Lung (tissue), 13 donors: ENCODE results near the gene NHERF2. TPM values are rescaled to one million over a fixed set of nuclear protein-coding genes. Genes with fewer than 3 reads are reported as not detected.

Experiments
- ATAC-seq: fragments of 200-7000 bp; cut with Tn5 transposase; one replicate; pipeline ENCODE4 v1.9.1; 2020; ENCODE audit warnings: moderate number of reproducible peaks; ENCODE audit not compliant: insufficient read depth, low FRiP score
- DNase-seq, 3 donors: peaks; one replicate each; pipeline ENCODE4 v3.0.0-alpha.2; 2013 to 2017
- H3K27ac ChIP-seq, 2 donors: one replicate each; pipeline ENCODE4 v1.5.1; 2013; ENCODE audit warnings: mild to moderate bottlenecking in 2 of 2, moderate library complexity in 2 of 2, control low read depth in 1 of 2, inconsistent platforms in 1 of 2, low read depth in 1 of 2, low read length in 1 of 2
- H3K27me3 ChIP-seq, 3 donors: one replicate each; pipeline ENCODE4 v1.5.1; 2013; ENCODE audit warnings: low read length in 2 of 3; ENCODE audit not compliant: control insufficient read depth in 3 of 3, insufficient read depth in 3 of 3
- H3K36me3 ChIP-seq, 4 donors: one replicate each; pipeline ENCODE4 v1.5.1; 2013; ENCODE audit warnings: low read length in 4 of 4, mild to moderate bottlenecking in 1 of 4, moderate library complexity in 1 of 4; ENCODE audit not compliant: control insufficient read depth in 4 of 4, insufficient read depth in 4 of 4
- H3K4me1 ChIP-seq, 5 donors: one replicate each; pipeline ENCODE4 v1.5.1; 2013; ENCODE audit warnings: low read length in 5 of 5, mild to moderate bottlenecking in 2 of 5, moderate library complexity in 1 of 5; ENCODE audit not compliant: control insufficient read depth in 5 of 5, insufficient read depth in 5 of 5
- H3K4me3 ChIP-seq: one replicate; pipeline ENCODE4 v1.5.1; 2013; ENCODE audit warnings: mild to moderate bottlenecking, control low read depth, moderate library complexity
- H3K9ac ChIP-seq, 2 donors: one replicate each; pipeline ENCODE4 v1.5.1; 2013; ENCODE audit warnings: low read length in 2 of 2, control low read depth in 1 of 2; ENCODE audit not compliant: insufficient read depth in 1 of 2
- H3K9me3 ChIP-seq, 4 donors: one replicate each; pipeline ENCODE4 v1.5.1; 2013; ENCODE audit warnings: low read length in 3 of 4, mild to moderate bottlenecking in 1 of 4, moderate library complexity in 1 of 4; ENCODE audit not compliant: control insufficient read depth in 4 of 4, insufficient read depth in 3 of 4
- WGBS, 2 donors: extraction: QIAGEN DNeasy Blood & Tissue Kit; methylation state at CpG; one replicate each; pipeline ENCODE4 v1.1.7; 2013; 5-methylcytosine and 5-hydroxymethylcytosine counted together
- polyA plus RNA-seq, 2 donors: library from polyadenylated mRNA; stranded (reverse); fragments of 200-250 nt; gene quantifications; one replicate each; pipeline ENCODE4 v1.2.1, GENCODE V29; 2013
- small RNA-seq: library from RNA; depleted of rRNA; stranded (forward); fragments of <200 nt; gene quantifications from one replicate; pipeline ENCODE3, GENCODE V24; 2014; ENCODE audit warnings: low replicate concordance
- total RNA-seq, 2 donors: library from RNA; depleted of rRNA in 1 of 2; stranded (reverse); fragments of >200 nt in 1 of 2; gene quantifications; one replicate each; pipeline ENCODE4 v1.2.1, GENCODE V29; 2014 to 2021
- TF ChIP-seq, protein P1 (sequence below): IDR thresholded peaks from 2 replicates; pipeline ENCODE4 v1.5.1; 2012; ENCODE audit warnings: mild to moderate bottlenecking; ENCODE audit errors: control extremely low read depth, extremely low read depth
- donor health status: control.
- donor health status: control.
- donor health status: Bipolar disorder and iron deficiency.
- donor health status: healthy.
- donor health status: DM: yes; HTN: yes; CAD: no.

Gene NHERF2
- total and polyA plus RNA-seq, 4 donors: 142 to 468 (median 245) TPM

DNA sequence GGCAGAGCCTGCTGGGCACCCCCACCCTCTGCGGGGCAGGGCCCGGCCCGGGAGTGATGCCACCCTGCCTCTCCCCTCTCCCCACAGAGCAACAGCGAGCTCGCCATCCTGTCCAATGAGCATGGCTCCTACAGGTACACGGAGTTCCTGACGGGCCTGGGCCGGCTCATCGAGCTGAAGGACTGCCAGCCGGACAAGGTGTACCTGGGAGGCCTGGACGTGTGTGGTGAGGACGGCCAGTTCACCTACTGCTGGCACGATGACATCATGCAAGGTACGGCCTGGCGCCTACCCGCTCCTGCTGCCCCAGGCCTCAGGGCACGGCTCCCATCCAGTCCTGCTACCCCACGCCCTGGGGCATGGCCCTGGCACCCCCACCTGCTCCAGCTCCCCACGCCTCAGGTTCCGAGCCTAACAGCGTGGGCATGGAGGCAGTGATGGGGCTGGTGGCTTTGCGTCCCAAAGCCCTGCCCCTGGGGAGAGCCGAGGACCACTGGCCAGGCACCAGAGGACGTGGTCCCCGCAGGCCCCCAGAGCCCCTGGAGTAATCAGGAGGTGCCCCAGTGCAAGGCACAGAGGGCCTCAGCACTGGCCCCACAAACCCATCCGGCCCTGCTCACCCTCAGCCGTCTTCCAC lies 59.5 kb downstream of the NHERF2 start:
- ATAC-seq (no peak), DNase-seq (no peak)
- H3K4me1 ChIP-seq: peaks cover 0 to 30% (median 14%) of the 10 kb centered on the region in 5 donors
- H3K4me3 ChIP-seq: no peak overlapping the region
- H3K9me3 ChIP-seq: peaks cover 0 to 1% (median 0%) of the 10 kb centered on the region in 4 donors
- H3K27ac ChIP-seq: no peak overlapping the region
- WGBS, 2 donors: 94 to 95% methylated on average over 27 of the region's 27 CpGs
- H3K27me3 ChIP-seq: no peaks in the 10 kb centered on the region
- no peak overlapping the region for H3K9ac ChIP-seq
- TF ChIP-seq, protein P1, sequence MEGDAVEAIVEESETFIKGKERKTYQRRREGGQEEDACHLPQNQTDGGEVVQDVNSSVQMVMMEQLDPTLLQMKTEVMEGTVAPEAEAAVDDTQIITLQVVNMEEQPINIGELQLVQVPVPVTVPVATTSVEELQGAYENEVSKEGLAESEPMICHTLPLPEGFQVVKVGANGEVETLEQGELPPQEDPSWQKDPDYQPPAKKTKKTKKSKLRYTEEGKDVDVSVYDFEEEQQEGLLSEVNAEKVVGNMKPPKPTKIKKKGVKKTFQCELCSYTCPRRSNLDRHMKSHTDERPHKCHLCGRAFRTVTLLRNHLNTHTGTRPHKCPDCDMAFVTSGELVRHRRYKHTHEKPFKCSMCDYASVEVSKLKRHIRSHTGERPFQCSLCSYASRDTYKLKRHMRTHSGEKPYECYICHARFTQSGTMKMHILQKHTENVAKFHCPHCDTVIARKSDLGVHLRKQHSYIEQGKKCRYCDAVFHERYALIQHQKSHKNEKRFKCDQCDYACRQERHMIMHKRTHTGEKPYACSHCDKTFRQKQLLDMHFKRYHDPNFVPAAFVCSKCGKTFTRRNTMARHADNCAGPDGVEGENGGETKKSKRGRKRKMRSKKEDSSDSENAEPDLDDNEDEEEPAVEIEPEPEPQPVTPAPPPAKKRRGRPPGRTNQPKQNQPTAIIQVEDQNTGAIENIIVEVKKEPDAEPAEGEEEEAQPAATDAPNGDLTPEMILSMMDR: no peak
- peaks cover 3 to 84% (median 22%) of the 10 kb centered on the region in 4 donors for H3K36me3 ChIP-seq

DNA sequence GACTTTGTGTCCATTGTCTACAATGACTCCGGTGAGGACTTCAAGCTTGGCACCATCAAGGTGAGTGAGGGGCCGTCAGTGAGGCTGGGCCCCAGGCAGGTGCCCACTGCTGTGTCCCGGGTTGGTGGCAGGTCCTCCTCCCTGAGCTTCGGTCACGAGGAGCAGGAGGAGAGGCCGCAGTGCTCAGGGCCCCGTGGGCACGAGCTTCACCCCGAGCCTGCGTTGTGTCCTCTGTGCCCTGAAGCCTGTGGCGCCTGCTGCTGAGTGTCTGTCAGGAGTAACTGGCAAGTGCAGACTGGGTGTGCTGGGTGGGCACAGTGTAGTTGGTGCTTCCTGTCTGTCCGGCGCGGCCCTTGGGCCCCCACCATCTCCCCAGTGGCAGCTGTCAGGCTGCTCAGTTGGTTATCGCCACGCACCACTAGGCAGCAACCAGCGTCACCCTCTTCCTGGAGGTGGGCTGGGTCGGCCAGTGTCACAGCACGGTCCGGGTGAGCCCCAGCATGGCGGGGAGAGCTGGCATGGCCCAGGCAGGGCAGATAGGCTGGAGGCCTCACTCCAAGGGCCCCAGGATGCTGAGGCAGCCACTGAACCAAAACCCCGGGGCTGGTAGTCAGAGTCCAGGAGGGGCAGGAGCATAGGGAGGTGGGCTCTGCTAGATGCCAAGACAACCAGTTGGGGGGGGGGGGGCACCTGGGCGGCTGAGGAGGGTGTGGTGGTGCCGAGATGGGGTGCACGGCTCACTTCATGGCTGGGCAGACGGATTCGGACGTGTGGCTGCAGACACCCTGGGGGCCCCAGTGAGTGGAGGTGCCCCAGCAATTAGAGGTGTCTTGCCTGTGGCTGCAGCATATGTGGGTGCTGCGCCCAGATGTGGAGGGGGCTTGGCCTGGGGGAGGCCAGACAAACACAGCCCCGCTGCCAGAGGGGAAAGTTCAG lies 60.4 kb downstream of the NHERF2 start:
- 92 to 93% methylated on average over 25 to 30 of the region's 30 CpGs for WGBS, 2 donors
- H3K27me3 ChIP-seq: no peaks in the 10 kb centered on the region
- H3K4me3 ChIP-seq: no peak overlapping the region
- DNase-seq (no peak), ATAC-seq (no peak)
- no peak overlapping the region for H3K9ac ChIP-seq
- TF ChIP-seq, protein P1: no peak
- H3K27ac ChIP-seq: no peak overlapping the region
- peaks cover 3 to 84% (median 23%) of the 10 kb centered on the region in 4 donors for H3K36me3 ChIP-seq
- H3K4me1 ChIP-seq: peaks cover 0 to 28% (median 8%) of the 10 kb centered on the region in 5 donors
- peaks cover 0 to 1% (median 0%) of the 10 kb centered on the region in 4 donors for H3K9me3 ChIP-seq

DNA sequence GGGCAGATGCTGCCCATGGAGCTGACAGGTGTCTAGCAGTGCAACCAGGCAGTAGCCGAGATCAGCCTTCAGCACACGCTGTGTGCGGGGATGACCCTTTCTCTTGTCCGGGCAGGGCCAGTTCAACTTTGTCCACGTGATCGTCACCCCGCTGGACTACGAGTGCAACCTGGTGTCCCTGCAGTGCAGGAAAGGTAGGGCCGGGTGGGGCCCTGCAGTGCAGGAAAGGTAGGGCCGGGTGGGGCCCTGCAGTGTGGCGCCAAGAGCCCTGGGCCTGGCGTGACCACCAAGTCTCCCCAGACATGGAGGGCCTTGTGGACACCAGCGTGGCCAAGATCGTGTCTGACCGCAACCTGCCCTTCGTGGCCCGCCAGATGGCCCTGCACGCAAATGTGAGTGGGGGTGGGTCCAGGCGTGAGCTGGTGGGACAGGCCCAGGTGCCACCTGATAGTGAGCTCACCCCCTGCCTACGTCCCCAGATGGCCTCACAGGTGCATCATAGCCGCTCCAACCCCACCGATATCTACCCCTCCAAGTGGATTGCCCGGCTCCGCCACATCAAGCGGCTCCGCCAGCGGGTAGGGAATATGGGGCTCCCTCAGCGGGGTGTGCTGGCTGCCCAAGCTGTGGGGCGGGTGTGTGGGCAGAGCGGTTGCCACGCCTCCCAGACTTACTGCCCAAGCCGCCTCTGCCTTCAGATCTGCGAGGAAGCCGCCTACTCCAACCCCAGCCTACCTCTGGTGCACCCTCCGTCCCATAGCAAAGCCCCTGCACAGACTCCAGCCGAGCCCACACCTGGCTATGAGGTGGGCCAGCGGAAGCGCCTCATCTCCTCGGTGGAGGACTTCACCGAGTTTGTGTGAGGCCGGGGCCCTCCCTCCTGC lies 61.3 kb downstream of the NHERF2 start:
- no peaks in the 10 kb centered on the region for H3K27me3 ChIP-seq
- no peak for DNase-seq
- no peak overlapping the region for H3K9ac ChIP-seq
- peaks cover 4 to 84% (median 29%) of the 10 kb centered on the region in 4 donors for H3K36me3 ChIP-seq
- H3K4me1 ChIP-seq: peaks cover 0 to 20% (median 5%) of the 10 kb centered on the region in 5 donors
- TF ChIP-seq, protein P1: no peak
- no peak overlapping the region for H3K4me3 ChIP-seq
- H3K27ac ChIP-seq: no peak overlapping the region
- WGBS, 2 donors: 93 to 94% methylated on average over 40 to 41 of the region's 41 CpGs
- H3K9me3 ChIP-seq: peaks cover 0 to 1% (median 0%) of the 10 kb centered on the region in 4 donors
- no peak for ATAC-seq

Small RNA genes lying within 50 kb of the gene (small RNA-seq; reads per million reads assigned to genes)
- not detected for gene RN7SL219P

Other genes with a start within 250 kb of the NHERF2 start
Only the 30 nearest of the 31 such genes appear.
- 10 to 100 TPM; 38.9 to 64.2 TPM for gene NUBP2, start 243.9 kb upstream of the NHERF2 start, total RNA-seq
- gene NUBP2, start 243.9 kb upstream of the NHERF2 start, polyA plus RNA-seq: 10 to 100 TPM; 67.1 to 70.2 TPM
- 1 to 10 TPM; 1.4 to 4.4 TPM for gene IGFALS, start 233.2 kb upstream of the NHERF2 start, total RNA-seq
- 1 to 10 TPM; 1.2 to 1.7 TPM for gene IGFALS, start 233.2 kb upstream of the NHERF2 start, polyA plus RNA-seq
- 10 to 100 TPM; 51.2 to 69.3 TPM for gene HAGH, start 200.1 kb upstream of the NHERF2 start, total RNA-seq
- 10 to 100 TPM; 91.2 to 99.7 TPM for gene HAGH, start 200.1 kb upstream of the NHERF2 start, polyA plus RNA-seq
- gene FAHD1, start 199.7 kb upstream of the NHERF2 start, total RNA-seq: 10 to 100 TPM; 24.5 to 26.8 TPM
- 10 to 100 TPM; 17.2 to 32.1 TPM for gene FAHD1, start 199.7 kb upstream of the NHERF2 start, polyA plus RNA-seq
- under 1 TPM in 1 of 2 donors, not detected in 1; 0.21 TPM for gene MEIOB, start 154.7 kb upstream of the NHERF2 start, total RNA-seq
- gene MEIOB, start 154.7 kb upstream of the NHERF2 start, polyA plus RNA-seq: under 1 TPM in 1 of 2 donors, not detected in 1; 0.28 TPM
- gene HS3ST6, start 108.5 kb upstream of the NHERF2 start, total RNA-seq: 1 to 10 TPM in 1 of 2 donors, under 1 TPM in 1; 0.40 to 5.9 TPM
- gene HS3ST6, start 108.5 kb upstream of the NHERF2 start, polyA plus RNA-seq: 1 to 10 TPM in 1 of 2 donors, under 1 TPM in 1; 0.71 to 2.1 TPM
- 10 to 100 TPM; 11.1 to 52.1 TPM for gene MSRB1, start 83.7 kb upstream of the NHERF2 start, total RNA-seq
- gene MSRB1, start 83.7 kb upstream of the NHERF2 start, polyA plus RNA-seq: 100 to 1,000 TPM in 1 of 2 donors, 10 to 100 TPM in 1; 50.2 to 164 TPM
- not detected for gene RPL3L, start 72.2 kb upstream of the NHERF2 start, total RNA-seq
- under 1 TPM; 0.01 to 0.04 TPM for gene RPL3L, start 72.2 kb upstream of the NHERF2 start, polyA plus RNA-seq
- gene NDUFB10, start 67.4 kb upstream of the NHERF2 start, total RNA-seq: 100 to 1,000 TPM; 107 to 124 TPM
- 100 to 1,000 TPM; 139 to 187 TPM for gene NDUFB10, start 67.4 kb upstream of the NHERF2 start, polyA plus RNA-seq
- 1,000 to 10,000 TPM; 1,331 to 2,412 TPM for gene RPS2, start 62.1 kb upstream of the NHERF2 start, total RNA-seq
- gene RPS2, start 62.1 kb upstream of the NHERF2 start, polyA plus RNA-seq: 1,000 to 10,000 TPM; 3,147 to 5,214 TPM
- not detected for gene RNF151, start 60.0 kb upstream of the NHERF2 start, total RNA-seq
- gene RNF151, start 60.0 kb upstream of the NHERF2 start, polyA plus RNA-seq: under 1 TPM in 1 of 2 donors, not detected in 1; 0.15 TPM
- gene TBL3, start 54.8 kb upstream of the NHERF2 start, total RNA-seq: 10 to 100 TPM; 23.9 to 35.4 TPM
- gene TBL3, start 54.8 kb upstream of the NHERF2 start, polyA plus RNA-seq: 10 to 100 TPM; 52.8 to 58.8 TPM
- 1 to 10 TPM in 1 of 2 donors, under 1 TPM in 1; 0.28 to 4.5 TPM for gene NOXO1, start 45.4 kb upstream of the NHERF2 start, total RNA-seq
- 1 to 10 TPM; 2.0 to 7.3 TPM for gene NOXO1, start 45.4 kb upstream of the NHERF2 start, polyA plus RNA-seq
- gene GFER, start 42.7 kb upstream of the NHERF2 start, total RNA-seq: 10 to 100 TPM in 1 of 2 donors, 1 to 10 TPM in 1; 7.4 to 32.6 TPM
- gene GFER, start 42.7 kb upstream of the NHERF2 start, polyA plus RNA-seq: 10 to 100 TPM; 18.6 to 63.5 TPM
- gene SYNGR3, start 36.9 kb upstream of the NHERF2 start, total RNA-seq: under 1 TPM; 0.40 to 0.46 TPM
- gene SYNGR3, start 36.9 kb upstream of the NHERF2 start, polyA plus RNA-seq: under 1 TPM; 0.10 to 0.69 TPM
- 10 to 100 TPM; 13.9 to 49.8 TPM for gene ZNF598, start 17.1 kb upstream of the NHERF2 start, total RNA-seq
- 10 to 100 TPM; 29.1 to 42.8 TPM for gene ZNF598, start 17.1 kb upstream of the NHERF2 start, polyA plus RNA-seq
- gene NPW, start 7.1 kb upstream of the NHERF2 start, total RNA-seq: 1 to 10 TPM in 1 of 2 donors, under 1 TPM in 1; 0.71 to 1.3 TPM
- under 1 TPM; 0.12 to 0.34 TPM for gene NPW, start 7.1 kb upstream of the NHERF2 start, polyA plus RNA-seq
- gene NTHL1, start 20.9 kb downstream of the NHERF2 start, total RNA-seq: 10 to 100 TPM; 19.3 to 37.8 TPM
- 10 to 100 TPM; 20.4 to 43.5 TPM for gene NTHL1, start 20.9 kb downstream of the NHERF2 start, polyA plus RNA-seq
- 100 to 1,000 TPM in 1 of 2 donors, 10 to 100 TPM in 1; 93.4 to 146 TPM for gene TSC2, start 21.1 kb downstream of the NHERF2 start, total RNA-seq
- gene TSC2, start 21.1 kb downstream of the NHERF2 start, polyA plus RNA-seq: 10 to 100 TPM; 36.5 to 51.9 TPM
- gene PKD1, start 109.0 kb downstream of the NHERF2 start, total RNA-seq: 100 to 1,000 TPM in 1 of 2 donors, 10 to 100 TPM in 1; 82.9 to 128 TPM
- 10 to 100 TPM; 39.1 to 46.3 TPM for gene PKD1, start 109.0 kb downstream of the NHERF2 start, polyA plus RNA-seq
- under 1 TPM; 0.48 to 0.95 TPM for gene RAB26, start 121.7 kb downstream of the NHERF2 start, total RNA-seq
- gene RAB26, start 121.7 kb downstream of the NHERF2 start, polyA plus RNA-seq: 1 to 10 TPM in 1 of 2 donors, under 1 TPM in 1; 0.30 to 1.0 TPM
- 10 to 100 TPM; 33.4 to 74.2 TPM for gene TRAF7, start 128.9 kb downstream of the NHERF2 start, total RNA-seq
- 10 to 100 TPM; 44.8 to 51.9 TPM for gene TRAF7, start 128.9 kb downstream of the NHERF2 start, polyA plus RNA-seq
- gene CASKIN1, start 169.7 kb downstream of the NHERF2 start, total RNA-seq: under 1 TPM; 0.09 TPM
- under 1 TPM; 0.15 to 0.35 TPM for gene CASKIN1, start 169.7 kb downstream of the NHERF2 start, polyA plus RNA-seq
- 10 to 100 TPM; 17.2 to 42.6 TPM for gene MLST8, start 178.6 kb downstream of the NHERF2 start, total RNA-seq
- gene MLST8, start 178.6 kb downstream of the NHERF2 start, polyA plus RNA-seq: 10 to 100 TPM; 39.7 to 48.9 TPM
- 1 to 10 TPM; 2.1 to 9.2 TPM for gene BRICD5, start 184.0 kb downstream of the NHERF2 start, total RNA-seq
- 10 to 100 TPM in 1 of 2 donors, 1 to 10 TPM in 1; 9.4 to 13.5 TPM for gene BRICD5, start 184.0 kb downstream of the NHERF2 start, polyA plus RNA-seq
- gene PGP, start 187.9 kb downstream of the NHERF2 start, total RNA-seq: 10 to 100 TPM in 1 of 2 donors, 1 to 10 TPM in 1; 3.8 to 20.9 TPM
- 10 to 100 TPM; 12.5 to 14.9 TPM for gene PGP, start 187.9 kb downstream of the NHERF2 start, polyA plus RNA-seq
- gene E4F1, start 196.7 kb downstream of the NHERF2 start, total RNA-seq: 10 to 100 TPM; 21.0 to 30.2 TPM
- 10 to 100 TPM; 22.9 to 26.7 TPM for gene E4F1, start 196.7 kb downstream of the NHERF2 start, polyA plus RNA-seq
- gene DNASE1L2, start 209.5 kb downstream of the NHERF2 start, total RNA-seq: 1 to 10 TPM in 1 of 2 donors, under 1 TPM in 1; 0.65 to 1.0 TPM
- gene DNASE1L2, start 209.5 kb downstream of the NHERF2 start, polyA plus RNA-seq: under 1 TPM; 0.69 to 0.71 TPM
- 10 to 100 TPM; 35.0 to 71.9 TPM for gene ECI1, start 224.7 kb downstream of the NHERF2 start, total RNA-seq
- gene ECI1, start 224.7 kb downstream of the NHERF2 start, polyA plus RNA-seq: 10 to 100 TPM; 55.2 to 87.1 TPM
- gene RNPS1, start 241.2 kb downstream of the NHERF2 start, total RNA-seq: 100 to 1,000 TPM in 1 of 2 donors, 10 to 100 TPM in 1; 92.0 to 125 TPM
- 100 to 1,000 TPM in 1 of 2 donors, 10 to 100 TPM in 1; 98.7 to 144 TPM for gene RNPS1, start 241.2 kb downstream of the NHERF2 start, polyA plus RNA-seq